T-helper 1 cell treated with Interleukin-12 subunit alpha and Interleukin-12 subunit beta and Interleukin-4 antibody, amounts not matched to agents 30 μg/mL and 1 μg/mL, for 36 hours (primary cell): ENCODE data around the gene IPPK.

ENCODE experiments used
- H3K27ac Mint-ChIP-seq: one replicate; pipeline ENCODE4 v1.8.0; 2021; ENCODE audit warnings: mild to moderate bottlenecking, mixed read lengths
- H3K27me3 Mint-ChIP-seq: one replicate; pipeline ENCODE4 v1.8.0; 2021; ENCODE audit warnings: low read depth, mixed read lengths
- H3K36me3 Mint-ChIP-seq: one replicate; pipeline ENCODE4 v1.8.0; 2021; ENCODE audit warnings: low read depth, mixed read lengths
- H3K4me1 Mint-ChIP-seq: one replicate; pipeline ENCODE4 v1.8.0; 2021; ENCODE audit warnings: low read depth, mixed read lengths
- H3K4me3 Mint-ChIP-seq: one replicate; pipeline ENCODE4 v1.8.0; 2021; ENCODE audit warnings: mild to moderate bottlenecking, moderate library complexity, mixed read lengths
- H3K9me3 Mint-ChIP-seq: one replicate; pipeline ENCODE4 v1.8.0; 2021; ENCODE audit warnings: mixed read lengths

Gene IPPK

DNA sequence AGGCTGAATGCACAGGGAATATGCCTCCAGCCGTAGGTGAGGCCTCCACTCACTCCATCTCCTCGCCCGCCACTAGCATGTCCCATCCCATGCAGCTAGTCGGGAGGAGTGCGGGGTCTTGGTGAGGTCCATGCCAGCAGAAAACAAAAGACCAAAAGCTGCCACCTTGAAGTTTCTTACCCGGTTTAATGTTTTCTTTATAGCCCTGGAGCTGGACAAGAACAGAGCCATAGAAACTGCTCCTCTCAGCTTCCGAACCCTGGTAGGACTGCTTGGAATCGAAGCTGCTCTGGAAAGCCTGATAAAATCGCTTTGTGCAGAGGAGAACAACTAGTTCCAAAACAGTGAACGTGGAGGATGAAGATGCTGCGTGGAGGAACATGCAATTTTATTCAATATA lies 57.1 kb downstream of the IPPK start:
- no peaks in the 10 kb centered on the region for H3K9me3 Mint-ChIP-seq
- H3K4me1 Mint-ChIP-seq, result no peaks in the 10 kb centered on the region
- H3K36me3 Mint-ChIP-seq, result peaks cover 26% of the 10 kb centered on the region
- H3K27ac Mint-ChIP-seq, result no peak overlapping the region
- H3K27me3 Mint-ChIP-seq, result no peaks in the 10 kb centered on the region
- no peak overlapping the region for H3K4me3 Mint-ChIP-seq

DNA sequence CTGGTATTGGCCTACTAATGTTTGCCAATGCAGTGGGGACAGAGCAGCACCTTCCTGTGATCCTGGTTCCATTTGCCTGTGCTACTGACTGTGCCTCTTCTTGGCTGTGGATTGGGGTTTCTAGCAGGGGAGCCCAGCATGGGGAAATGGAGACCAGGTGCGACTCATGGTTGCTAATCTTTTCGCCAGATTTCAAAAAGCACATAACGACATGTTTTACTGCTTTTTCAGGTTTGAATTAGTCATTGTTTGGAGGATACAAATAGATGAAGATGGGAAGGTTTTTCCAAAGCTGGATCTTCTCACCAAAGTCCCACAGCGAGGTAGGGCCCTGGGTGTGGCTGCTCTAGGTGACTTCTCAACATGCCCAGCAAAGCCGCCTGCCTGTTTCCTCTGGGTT lies 57.6 kb downstream of the IPPK start:
- no peak overlapping the region for H3K27ac Mint-ChIP-seq
- no peaks in the 10 kb centered on the region for H3K4me1 Mint-ChIP-seq
- no peaks in the 10 kb centered on the region for H3K27me3 Mint-ChIP-seq
- no peak overlapping the region for H3K4me3 Mint-ChIP-seq
- peaks cover 26% of the 10 kb centered on the region for H3K36me3 Mint-ChIP-seq
- H3K9me3 Mint-ChIP-seq, result no peaks in the 10 kb centered on the region

DNA sequence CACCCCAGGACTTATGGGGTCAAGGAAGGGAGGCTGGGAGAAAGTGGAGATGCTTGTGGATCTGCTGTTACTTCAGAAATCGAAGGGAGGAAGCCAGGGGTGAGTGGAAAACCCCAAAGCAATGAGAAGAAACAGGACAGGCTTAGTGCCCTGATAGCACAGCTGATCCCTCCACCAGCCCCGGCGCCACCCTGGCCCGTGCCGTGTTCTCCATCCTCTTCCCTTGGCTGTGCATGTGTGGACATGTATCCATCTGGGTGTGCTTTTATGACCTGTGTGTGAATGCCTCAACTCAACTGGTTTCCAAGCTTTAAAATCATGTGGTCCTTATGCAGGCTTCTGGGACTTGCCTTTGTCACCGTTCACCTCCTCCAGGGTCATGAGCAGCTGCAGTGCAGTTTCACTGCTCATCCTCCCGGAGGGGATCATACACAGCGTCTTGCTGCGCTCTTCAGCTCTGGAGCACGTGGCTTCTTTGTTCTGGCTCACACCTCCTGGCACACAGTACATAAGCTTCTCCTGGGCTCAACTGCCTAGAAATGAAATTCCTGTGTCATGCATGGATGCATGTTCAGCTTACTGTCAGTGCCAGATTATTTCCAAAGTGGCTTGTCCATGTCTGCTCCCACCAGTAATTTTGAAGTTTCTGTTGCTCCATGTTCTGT lies 58.2 kb downstream of the IPPK start:
- Mint-ChIP-seq H3K4me1 (no peaks in the 10 kb centered on the region), H3K27me3 (no peaks in the 10 kb centered on the region), H3K9me3 (no peaks in the 10 kb centered on the region), H3K27ac (no peak overlapping the region), H3K4me3 (no peak overlapping the region), H3K36me3 (peaks cover 26% of the 10 kb centered on the region)

DNA sequence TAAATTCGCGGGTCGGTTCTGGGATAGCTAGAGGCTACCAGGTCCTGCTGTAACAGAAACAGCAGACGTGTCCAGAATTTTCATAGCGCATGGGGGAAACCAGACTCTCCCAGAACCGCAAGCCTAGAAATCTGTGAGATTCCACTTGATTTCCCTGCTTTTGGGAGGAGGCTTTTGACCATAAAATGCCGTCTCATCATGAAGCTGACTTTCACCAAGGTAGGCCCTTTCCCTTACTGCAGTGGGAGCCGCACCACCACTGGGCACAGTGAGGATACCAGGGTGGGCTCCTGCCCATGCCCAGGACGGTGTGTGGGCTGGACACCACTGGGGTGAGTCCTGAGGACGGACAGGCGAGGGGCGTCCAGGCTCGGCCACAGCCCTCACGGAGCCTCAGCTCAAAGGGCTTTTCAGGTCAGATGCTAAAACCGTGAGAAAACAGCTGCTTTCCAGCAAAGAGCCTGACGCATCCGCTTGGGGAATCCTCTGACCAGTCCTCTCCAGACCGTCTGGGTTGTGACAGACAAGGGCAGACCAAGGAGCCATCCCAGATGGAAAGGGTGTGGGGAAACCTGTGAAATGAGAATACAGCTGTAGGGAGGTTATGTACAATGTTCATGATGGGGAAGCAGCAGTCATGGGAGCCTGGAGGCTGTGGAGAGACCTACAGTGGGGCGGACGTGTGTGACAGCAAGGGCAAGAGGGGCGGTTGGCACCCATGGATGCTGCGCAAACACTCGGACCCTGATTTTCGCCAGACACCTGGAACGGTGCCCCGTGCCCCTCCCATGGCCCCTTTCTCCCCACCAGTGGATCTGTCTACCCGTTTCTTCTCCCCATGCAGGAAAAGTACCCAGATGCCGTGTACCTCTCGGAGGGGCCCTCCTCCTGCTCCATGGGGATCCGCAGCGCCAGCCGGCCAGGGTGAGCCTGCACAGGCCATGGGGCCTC lies 59.2 kb downstream of the IPPK start:
- Mint-ChIP-seq H3K27me3 (no peaks in the 10 kb centered on the region), H3K27ac (no peak overlapping the region), H3K36me3 (peaks cover 21% of the 10 kb centered on the region), H3K4me3 (no peak overlapping the region), H3K9me3 (no peaks in the 10 kb centered on the region), H3K4me1 (no peaks in the 10 kb centered on the region)

DNA sequence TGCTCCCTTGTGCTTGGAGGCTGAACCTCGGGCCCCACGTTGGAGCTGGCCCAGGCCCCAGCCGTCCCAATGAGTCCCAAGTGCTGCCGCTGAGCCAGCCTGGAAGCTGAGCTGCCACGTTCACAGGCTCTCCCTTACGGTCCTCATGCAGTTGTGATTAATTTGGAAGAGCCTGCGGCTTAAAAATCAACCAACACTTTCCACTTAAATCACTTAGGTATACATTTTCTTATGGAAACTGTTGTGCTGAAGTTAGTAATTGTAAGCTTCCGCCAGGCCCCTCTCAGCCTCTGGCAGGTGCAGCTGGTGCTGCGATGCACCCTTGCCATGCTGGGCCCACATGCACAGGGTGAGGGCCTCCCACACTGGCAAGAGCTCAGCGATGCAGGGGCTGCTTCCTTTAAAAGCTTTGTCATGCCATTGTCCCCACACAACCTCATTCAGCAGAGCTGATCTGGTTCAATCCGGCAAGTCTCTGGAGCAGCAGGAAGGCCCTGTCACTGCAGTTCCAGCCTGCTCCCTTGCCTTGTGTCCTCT lies 61.0 kb downstream of the IPPK start:
- Mint-ChIP-seq H3K4me1 (no peaks in the 10 kb centered on the region), H3K4me3 (no peak overlapping the region), H3K9me3 (peaks cover 10% of the 10 kb centered on the region), H3K27me3 (no peaks in the 10 kb centered on the region), H3K27ac (no peak overlapping the region), H3K36me3 (peaks cover 7% of the 10 kb centered on the region)

DNA sequence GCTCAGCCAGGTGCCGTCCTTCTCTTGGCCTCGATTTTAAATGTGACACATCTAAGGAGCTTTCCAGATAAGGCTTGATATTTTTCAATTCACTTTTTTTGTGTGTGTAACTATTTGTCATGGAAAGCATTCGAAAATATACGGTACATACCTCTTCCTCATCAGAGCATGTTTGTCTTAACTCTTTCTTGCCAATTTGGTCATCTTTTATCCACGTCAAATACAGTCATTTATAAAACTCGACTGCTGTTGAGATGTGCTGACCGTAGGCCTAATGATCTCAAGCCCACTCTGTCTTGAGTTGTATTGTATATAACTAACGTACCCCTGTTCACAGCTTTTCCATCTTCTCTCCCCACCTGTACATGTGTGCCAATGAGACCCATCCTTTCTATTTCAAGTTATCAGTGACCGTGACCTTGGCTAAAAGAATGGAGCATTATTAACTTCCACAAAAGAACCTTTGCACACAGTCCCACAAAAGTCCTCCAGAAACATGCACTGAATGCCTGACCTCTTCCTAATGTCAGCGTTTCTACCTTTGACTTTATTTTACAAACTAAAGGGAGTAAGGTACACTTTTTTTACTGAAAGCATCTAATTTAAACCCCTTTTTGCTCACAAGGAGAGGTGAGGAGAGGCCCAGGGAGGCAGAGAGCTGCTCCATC lies 61.6 kb downstream of the IPPK start:
- Mint-ChIP-seq H3K36me3 (peaks cover 8% of the 10 kb centered on the region), H3K4me1 (no peaks in the 10 kb centered on the region), H3K27me3 (no peaks in the 10 kb centered on the region), H3K4me3 (no peak overlapping the region), H3K27ac (no peak overlapping the region), H3K9me3 (peaks cover 16% of the 10 kb centered on the region)

DNA sequence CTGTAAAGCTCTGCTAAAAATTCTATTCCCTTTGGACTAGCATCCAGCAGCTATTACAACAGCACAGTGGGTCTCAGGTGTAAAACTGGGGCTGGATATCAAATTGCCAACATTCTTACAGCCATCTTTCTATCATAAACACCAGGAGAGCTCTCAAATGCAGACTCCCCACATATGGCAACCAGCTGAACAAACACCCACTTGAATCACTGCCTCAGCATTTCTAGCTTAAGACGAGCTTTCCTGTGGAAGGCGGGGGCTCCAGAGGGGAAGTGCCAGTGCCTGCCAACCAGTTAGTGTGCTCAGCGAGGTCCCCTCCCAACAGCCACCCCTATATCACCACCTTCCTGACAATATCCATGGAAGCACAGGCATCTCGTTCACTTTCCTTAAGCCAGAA lies 62.2 kb downstream of the IPPK start:
- Mint-ChIP-seq H3K27ac (no peak overlapping the region), H3K27me3 (no peaks in the 10 kb centered on the region), H3K4me1 (no peaks in the 10 kb centered on the region), H3K4me3 (no peak overlapping the region), H3K36me3 (peaks cover 8% of the 10 kb centered on the region), H3K9me3 (peaks cover 21% of the 10 kb centered on the region)

DNA sequence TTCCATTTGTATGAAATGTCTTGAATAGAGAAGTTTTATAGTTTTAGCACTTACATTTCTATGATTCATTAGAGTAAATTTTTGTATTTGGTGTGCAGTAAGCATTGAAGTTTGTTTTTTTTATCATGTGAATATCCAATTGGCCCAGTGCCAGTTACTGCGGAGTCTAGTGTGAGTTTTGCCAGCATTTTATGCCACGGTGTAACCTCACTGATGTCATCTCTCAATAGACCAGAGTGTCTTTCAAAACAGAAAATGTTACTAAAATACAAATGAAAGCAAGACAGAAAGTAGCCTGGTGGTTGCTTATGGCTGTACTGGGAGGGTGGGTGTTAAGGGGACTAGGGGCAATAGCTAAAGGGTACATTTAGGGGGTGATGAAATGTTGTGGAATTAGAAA lies 62.8 kb downstream of the IPPK start:
- H3K27me3 Mint-ChIP-seq, result no peaks in the 10 kb centered on the region
- H3K27ac Mint-ChIP-seq, result no peak overlapping the region
- peaks cover 21% of the 10 kb centered on the region for H3K9me3 Mint-ChIP-seq
- no peak overlapping the region for H3K4me3 Mint-ChIP-seq
- H3K36me3 Mint-ChIP-seq, result peaks cover 5% of the 10 kb centered on the region
- H3K4me1 Mint-ChIP-seq, result no peaks in the 10 kb centered on the region

DNA sequence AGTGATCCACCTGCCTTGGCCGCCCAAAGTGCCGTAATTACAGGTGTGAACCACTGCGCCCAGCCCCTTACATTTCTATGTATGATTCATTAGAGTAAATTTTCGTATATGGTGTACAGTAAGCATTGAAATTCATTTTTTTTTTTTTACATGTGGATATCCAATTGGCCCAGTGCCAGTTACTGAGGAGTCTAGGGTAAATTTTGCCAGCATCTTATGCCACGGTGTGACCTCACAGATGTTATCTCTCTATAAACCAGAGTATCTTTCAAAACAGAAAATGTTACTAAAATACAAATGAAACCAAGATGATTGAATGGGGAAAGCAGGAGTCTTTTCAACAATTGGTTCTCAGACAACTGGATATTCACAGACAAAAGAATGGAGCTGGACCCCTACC lies 64.7 kb downstream of the IPPK start:
- Mint-ChIP-seq H3K4me1 (no peaks in the 10 kb centered on the region), H3K9me3 (peaks cover 21% of the 10 kb centered on the region), H3K4me3 (no peak overlapping the region), H3K27ac (no peak overlapping the region), H3K27me3 (no peaks in the 10 kb centered on the region), H3K36me3 (peaks cover 2% of the 10 kb centered on the region)

DNA sequence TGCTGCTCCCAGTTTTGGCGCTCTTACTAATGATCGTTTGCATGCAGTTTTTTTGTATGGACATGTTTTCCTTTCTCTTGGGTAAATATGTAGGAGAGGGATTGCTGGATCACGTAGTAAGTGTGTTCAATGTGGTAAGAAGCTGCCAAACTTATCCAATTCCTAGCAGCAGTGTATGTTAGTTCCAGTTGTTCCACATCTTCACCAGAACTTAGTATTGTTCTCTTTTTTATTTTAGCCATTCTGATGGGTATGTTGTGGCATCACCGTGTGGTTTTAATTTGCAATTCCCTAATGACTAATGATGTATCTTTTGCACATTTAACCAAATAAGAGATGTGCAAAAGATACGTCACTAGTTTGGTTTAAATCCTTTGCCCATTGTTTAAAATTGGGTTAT lies 65.9 kb downstream of the IPPK start:
- Mint-ChIP-seq H3K4me3 (no peak overlapping the region), H3K9me3 (peaks cover 21% of the 10 kb centered on the region), H3K4me1 (no peaks in the 10 kb centered on the region), H3K36me3 (peaks cover 2% of the 10 kb centered on the region), H3K27me3 (no peaks in the 10 kb centered on the region), H3K27ac (no peak overlapping the region)

DNA sequence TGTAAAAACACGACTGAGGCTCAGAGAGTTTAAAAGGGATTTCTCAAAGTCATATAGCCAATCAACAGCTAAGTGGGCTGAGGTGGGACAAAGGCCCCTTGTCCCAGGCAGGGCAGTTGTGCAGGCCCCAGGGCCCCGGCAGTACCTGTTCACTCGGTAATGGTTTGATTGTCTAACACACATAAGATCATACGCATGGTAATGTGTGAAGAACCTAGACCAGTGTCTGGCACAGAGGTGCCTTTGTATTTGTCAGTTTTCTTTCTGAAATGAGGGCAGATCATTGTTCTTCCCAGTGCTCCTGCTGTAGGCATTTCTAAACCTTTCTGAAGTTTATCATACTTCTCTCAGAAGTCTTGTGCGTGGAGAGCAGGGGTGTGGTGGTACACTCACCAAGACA lies 66.8 kb downstream of the IPPK start:
- Mint-ChIP-seq H3K27ac (no peak overlapping the region), H3K27me3 (no peaks in the 10 kb centered on the region), H3K9me3 (peaks cover 21% of the 10 kb centered on the region), H3K4me1 (no peaks in the 10 kb centered on the region), H3K36me3 (peaks cover 2% of the 10 kb centered on the region), H3K4me3 (no peak overlapping the region)

DNA sequence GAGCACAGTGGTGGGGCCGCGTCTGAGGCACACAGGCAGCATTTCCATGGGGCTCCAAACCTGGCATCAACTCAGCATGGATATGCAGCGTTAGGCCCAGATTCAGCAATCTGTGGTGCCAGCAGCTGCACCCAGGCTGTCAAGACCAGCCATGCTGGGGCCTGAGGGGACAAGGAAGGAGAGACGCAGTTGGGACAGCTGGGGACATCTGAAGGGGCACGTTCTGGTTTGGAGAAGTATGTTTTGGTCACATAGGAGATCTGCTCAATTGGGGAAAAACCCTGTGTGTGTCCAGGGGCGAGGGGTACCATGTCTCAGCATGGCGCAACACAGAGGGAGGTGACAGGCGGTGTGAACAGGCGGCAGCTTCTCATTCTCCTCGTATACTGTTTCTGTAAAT lies 67.5 kb downstream of the IPPK start:
- H3K27me3 Mint-ChIP-seq, result no peaks in the 10 kb centered on the region
- no peak overlapping the region for H3K27ac Mint-ChIP-seq
- peaks cover 21% of the 10 kb centered on the region for H3K9me3 Mint-ChIP-seq
- H3K4me3 Mint-ChIP-seq, result no peak overlapping the region
- peaks cover 2% of the 10 kb centered on the region for H3K36me3 Mint-ChIP-seq
- no peaks in the 10 kb centered on the region for H3K4me1 Mint-ChIP-seq

DNA sequence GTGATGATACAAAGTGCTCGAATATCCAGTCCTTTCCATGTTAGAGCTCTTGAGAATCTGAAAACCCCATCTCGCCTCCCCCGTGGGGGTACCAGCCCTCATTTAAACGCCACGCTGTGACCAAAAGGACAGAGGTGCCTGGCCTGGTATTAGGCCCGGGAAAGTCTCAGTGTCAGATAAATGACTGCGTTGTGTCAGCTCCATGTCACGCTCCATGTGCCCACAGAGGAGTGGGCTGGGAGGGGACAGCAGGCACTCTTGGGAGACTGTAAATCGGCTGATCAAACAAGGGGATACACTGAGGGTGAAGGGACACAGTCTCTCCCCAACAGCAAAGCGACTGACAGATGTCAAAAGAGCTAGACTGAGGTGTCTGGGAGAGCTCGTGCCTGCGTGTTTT lies 68.5 kb downstream of the IPPK start:
- peaks cover 21% of the 10 kb centered on the region for H3K9me3 Mint-ChIP-seq

DNA sequence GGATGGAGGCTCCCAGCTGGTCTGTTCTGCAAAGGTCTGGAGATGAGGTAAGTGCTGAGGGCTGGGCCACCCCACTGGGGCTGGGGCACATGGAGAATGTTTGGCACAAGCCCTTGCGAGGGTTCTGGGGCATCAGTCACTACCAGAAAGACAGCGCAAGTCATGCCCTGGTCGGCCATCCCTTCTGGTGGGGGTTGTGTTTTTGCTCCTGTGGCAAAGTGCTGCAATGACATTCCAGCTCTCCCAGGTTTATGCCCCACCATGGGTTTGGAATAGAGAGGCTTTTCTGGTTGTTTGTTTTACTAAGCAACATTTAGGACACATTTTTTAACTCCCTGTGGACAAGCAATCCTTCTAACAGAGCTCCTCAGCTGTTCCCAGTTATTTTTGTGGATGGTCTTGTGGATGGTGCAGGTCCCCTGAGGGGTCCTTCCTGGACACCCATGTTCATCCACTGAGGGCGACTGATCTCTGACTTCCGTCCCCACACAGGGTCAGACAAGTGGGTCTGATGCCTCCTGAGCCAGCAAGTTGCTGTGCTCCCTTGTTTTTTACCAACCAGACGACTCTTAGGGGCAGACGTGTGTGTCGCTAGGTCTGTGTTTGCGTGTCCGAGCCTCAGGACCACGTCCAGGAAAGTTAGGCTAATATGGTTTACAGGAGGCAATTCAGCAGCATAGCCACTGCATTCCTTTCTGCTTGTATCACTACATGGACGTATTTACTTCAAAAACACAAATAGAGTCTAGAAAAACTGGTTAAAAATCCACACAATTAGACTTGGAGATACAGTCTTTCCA lies 69.3 kb downstream of the IPPK start:
- H3K27ac Mint-ChIP-seq, result no peak overlapping the region
- H3K36me3 Mint-ChIP-seq, result peaks cover 2% of the 10 kb centered on the region
- no peaks in the 10 kb centered on the region for H3K27me3 Mint-ChIP-seq
- H3K4me1 Mint-ChIP-seq, result no peaks in the 10 kb centered on the region
- H3K4me3 Mint-ChIP-seq, result no peak overlapping the region
- H3K9me3 Mint-ChIP-seq, result peaks cover 21% of the 10 kb centered on the region

More for the DNA sequence above, 68.5 kb downstream of the IPPK start:
- H3K4me3 Mint-ChIP-seq, result no peak overlapping the region
- no peaks in the 10 kb centered on the region for H3K4me1 Mint-ChIP-seq
- H3K36me3 Mint-ChIP-seq, result peaks cover 2% of the 10 kb centered on the region
- no peak overlapping the region for H3K27ac Mint-ChIP-seq
- H3K27me3 Mint-ChIP-seq, result no peaks in the 10 kb centered on the region
